Measurements from ENCODE around the gene PDPK1.
"Not testable (repeated sequence)": the region's sequence is repeated elsewhere in the genome, so short reads cannot be mapped to it uniquely, and the experiment has no call there.

The PDPK1 gene

GRCh38 chr16:2595393-2596205 is 57.8 kb downstream of the PDPK1 start:
- DNase-seq: no peak

- no peak for DNase-seq
Measured at GRCh38 chr16:2596747-2597559, 59.1 kb downstream of the PDPK1 start.

- no peak for DNase-seq
Measured at GRCh38 chr16:2597560-2597902, 59.7 kb downstream of the PDPK1 start.

GRCh38 chr16:2598133-2598641 is 60.4 kb downstream of the PDPK1 start:
- DNase-seq: no peak

- no peak for DNase-seq
Measured at GRCh38 chr16:2598723-2599122, 60.9 kb downstream of the PDPK1 start.

- not testable (repeated sequence) for DNase-seq
Measured at GRCh38 chr16:2599165-2599564, 61.3 kb downstream of the PDPK1 start.

- not testable (repeated sequence) for DNase-seq
Measured at GRCh38 chr16:2599785-2600184, 62.0 kb downstream of the PDPK1 start.

- DNase-seq: not testable (repeated sequence)
Measured at GRCh38 chr16:2601301-2602025, 63.6 kb downstream of the PDPK1 start.

- DNase-seq: not testable (repeated sequence)
Measured at GRCh38 chr16:2602175-2602574, 64.4 kb downstream of the PDPK1 start.

GRCh38 chr16:2603165-2604015 is 65.6 kb downstream of the PDPK1 start:
- DNase-seq: peak; percentile 92

- not testable (repeated sequence) for DNase-seq
Measured at GRCh38 chr16:2604016-2604369, 66.2 kb downstream of the PDPK1 start.

GRCh38 chr16:2606820-2607219 is 69.0 kb downstream of the PDPK1 start:
- not testable (repeated sequence) for DNase-seq

- not testable (repeated sequence) for DNase-seq
Measured at GRCh38 chr16:2609345-2609744, 71.5 kb downstream of the PDPK1 start.

- DNase-seq: no peak
Measured at GRCh38 chr16:2609827-2610470, 72.1 kb downstream of the PDPK1 start.

- no peak for DNase-seq
Measured at GRCh38 chr16:2610781-2611498, 73.1 kb downstream of the PDPK1 start.

- DNase-seq: no peak
Measured at GRCh38 chr16:2611499-2611862, 73.7 kb downstream of the PDPK1 start.

- not testable (repeated sequence) for DNase-seq
Measured at GRCh38 chr16:2611877-2612276, 74.1 kb downstream of the PDPK1 start.

- not testable (repeated sequence) for DNase-seq
Measured at GRCh38 chr16:2613251-2613650, 75.4 kb downstream of the PDPK1 start.

- no peak for DNase-seq
Measured at GRCh38 chr16:2614761-2615191, 77.0 kb downstream of the PDPK1 start.

GRCh38 chr16:2618964-2619363 is 81.1 kb downstream of the PDPK1 start:
- not testable (repeated sequence) for DNase-seq

GRCh38 chr16:2619628-2620027 is 81.8 kb downstream of the PDPK1 start:
- DNase-seq: not testable (repeated sequence)
